ENCODE measurements around the gene C16orf86.
"Not testable (repeated sequence)": the region's sequence is repeated elsewhere in the genome, so short reads cannot be mapped to it uniquely, and the experiment has no call there.

C16orf86 gene

DNA sequence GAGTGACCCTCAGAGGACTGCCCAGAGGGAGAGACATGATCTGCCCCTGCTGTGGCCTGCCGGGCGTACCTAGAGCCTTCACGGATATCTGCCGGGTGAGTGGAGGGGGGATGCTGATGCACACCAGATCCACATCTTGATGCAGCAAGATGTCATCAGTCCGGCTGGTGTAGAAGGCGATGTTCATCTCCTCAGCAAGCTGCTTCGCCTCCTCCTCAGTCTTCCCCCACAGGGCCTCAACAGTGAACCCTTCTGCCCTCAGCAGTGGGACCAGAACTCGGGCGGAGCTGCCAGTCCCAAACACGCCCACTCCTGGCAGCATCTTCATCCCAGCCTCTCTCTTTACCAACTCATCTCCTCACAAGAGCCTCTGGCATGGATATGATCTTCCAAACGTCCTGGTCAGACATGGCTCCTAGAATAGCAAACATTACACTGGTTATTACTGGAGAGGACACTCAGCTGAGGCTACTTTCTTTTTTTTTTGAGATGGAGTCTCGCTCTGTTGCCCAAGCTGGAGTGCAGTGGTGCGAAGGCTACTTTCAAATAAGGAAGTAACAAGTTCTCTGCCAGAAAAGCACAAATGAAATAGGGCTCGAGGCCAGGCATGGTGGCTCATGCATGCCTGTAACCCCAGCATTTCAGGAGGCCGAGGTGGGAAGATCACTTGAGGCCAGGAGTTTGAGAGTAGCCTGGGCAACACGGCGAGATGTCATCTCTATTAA, 18.9 kb downstream of the C16orf86 start:
- Histone ChIP-seq H3K27ac (no peak overlapping the region), H3K4me1 (no peaks in the 10 kb centered on the region), H3K27me3 (no peaks in the 10 kb centered on the region), H3K9me3 (no peaks in the 10 kb centered on the region), H3K36me3 (peaks cover 4 to 38% (median 12%) of the 10 kb centered on the region in 3 donors), H3K4me3 (no peak overlapping the region)
- intact Hi-C loops (cut with DNase I; ENCODE audit: low total_unique reads) = no loop called here
- TF ChIP-seq, protein P1, sequence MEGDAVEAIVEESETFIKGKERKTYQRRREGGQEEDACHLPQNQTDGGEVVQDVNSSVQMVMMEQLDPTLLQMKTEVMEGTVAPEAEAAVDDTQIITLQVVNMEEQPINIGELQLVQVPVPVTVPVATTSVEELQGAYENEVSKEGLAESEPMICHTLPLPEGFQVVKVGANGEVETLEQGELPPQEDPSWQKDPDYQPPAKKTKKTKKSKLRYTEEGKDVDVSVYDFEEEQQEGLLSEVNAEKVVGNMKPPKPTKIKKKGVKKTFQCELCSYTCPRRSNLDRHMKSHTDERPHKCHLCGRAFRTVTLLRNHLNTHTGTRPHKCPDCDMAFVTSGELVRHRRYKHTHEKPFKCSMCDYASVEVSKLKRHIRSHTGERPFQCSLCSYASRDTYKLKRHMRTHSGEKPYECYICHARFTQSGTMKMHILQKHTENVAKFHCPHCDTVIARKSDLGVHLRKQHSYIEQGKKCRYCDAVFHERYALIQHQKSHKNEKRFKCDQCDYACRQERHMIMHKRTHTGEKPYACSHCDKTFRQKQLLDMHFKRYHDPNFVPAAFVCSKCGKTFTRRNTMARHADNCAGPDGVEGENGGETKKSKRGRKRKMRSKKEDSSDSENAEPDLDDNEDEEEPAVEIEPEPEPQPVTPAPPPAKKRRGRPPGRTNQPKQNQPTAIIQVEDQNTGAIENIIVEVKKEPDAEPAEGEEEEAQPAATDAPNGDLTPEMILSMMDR (IDR thresholded peaks at IDR 0.05) = no peak
- no peak for DNase-seq

DNA sequence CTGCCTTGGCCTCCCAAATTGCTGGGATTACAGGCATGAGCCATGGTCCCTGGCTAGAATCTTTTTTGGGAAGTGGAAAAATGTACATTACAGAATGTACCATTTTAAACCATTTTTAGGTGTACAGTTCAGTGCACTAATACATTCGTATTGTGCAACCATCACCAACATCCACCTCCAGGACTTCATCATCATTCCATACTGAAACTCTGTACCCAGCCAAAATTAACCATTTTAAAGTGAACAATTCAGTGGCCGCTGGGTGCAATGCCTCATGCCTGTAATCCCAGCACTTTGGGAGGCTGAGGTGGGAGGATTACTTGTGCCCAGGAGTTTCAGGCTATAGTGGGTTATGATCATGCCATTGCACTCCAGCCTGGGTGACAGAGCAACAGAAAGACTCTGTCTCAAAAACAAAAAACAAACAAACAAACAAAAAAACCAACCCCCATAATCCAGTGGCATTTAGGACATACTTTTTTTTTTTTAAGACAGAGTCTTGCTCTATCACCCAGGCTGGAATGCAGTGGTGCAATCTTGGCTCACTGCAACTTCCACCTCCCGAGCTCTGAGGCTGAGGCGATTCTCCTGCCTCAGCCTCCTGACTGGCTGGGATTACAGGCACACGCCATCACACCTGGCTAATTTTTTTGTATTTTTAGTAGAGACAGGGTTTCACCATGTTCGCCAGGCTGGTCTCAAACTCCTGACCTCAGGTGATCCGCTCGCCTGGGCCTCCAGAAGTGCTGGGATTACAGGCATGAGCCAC, 27.1 kb downstream of the C16orf86 start:
- DNase-seq; intact Hi-C loops (cut with DNase I; ENCODE audit: low total_unique reads): not testable (repeated sequence)

DNA sequence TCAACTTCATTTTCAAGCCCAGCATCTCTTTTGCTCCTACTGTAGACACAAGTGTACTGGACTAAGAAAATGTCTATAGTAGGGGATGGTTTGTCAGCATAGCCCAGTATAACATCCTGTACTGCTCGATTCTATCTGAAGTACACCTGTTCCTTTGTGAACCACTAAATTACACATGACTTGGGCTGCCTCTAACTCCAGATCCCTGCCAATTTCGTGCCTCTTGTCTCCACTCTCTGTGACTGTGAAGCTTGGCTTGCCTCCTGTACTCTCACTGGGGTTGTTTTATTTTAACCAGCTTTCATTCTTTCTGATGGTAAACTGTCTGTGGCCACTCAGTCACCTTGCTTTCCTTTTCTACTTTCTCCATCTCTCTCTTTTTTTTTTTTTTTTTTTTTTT, 28.0 kb downstream of the C16orf86 start:
- H3K36me3 ChIP-seq = peaks cover 0 to 10% (median 0%) of the 10 kb centered on the region in 3 donors
- no peaks in the 10 kb centered on the region for H3K27me3 ChIP-seq
- no peak overlapping the region for H3K27ac ChIP-seq
- no peak for DNase-seq
- intact Hi-C loops (cut with DNase I; ENCODE audit: low total_unique reads) = no loop called here
- TF ChIP-seq, protein P1 (IDR thresholded peaks at IDR 0.05) = no peak
- H3K9me3 ChIP-seq = no peaks in the 10 kb centered on the region
- no peak overlapping the region for H3K4me3 ChIP-seq
- no peaks in the 10 kb centered on the region for H3K4me1 ChIP-seq

More for the DNA sequence above, 27.1 kb downstream of the C16orf86 start:
- peaks cover 0 to 10% (median 0%) of the 10 kb centered on the region in 3 donors for H3K36me3 ChIP-seq
- not testable (repeated sequence) for H3K9me3 ChIP-seq, H3K27ac ChIP-seq, H3K4me3 ChIP-seq, H3K4me1 ChIP-seq, H3K27me3 ChIP-seq

DNA sequence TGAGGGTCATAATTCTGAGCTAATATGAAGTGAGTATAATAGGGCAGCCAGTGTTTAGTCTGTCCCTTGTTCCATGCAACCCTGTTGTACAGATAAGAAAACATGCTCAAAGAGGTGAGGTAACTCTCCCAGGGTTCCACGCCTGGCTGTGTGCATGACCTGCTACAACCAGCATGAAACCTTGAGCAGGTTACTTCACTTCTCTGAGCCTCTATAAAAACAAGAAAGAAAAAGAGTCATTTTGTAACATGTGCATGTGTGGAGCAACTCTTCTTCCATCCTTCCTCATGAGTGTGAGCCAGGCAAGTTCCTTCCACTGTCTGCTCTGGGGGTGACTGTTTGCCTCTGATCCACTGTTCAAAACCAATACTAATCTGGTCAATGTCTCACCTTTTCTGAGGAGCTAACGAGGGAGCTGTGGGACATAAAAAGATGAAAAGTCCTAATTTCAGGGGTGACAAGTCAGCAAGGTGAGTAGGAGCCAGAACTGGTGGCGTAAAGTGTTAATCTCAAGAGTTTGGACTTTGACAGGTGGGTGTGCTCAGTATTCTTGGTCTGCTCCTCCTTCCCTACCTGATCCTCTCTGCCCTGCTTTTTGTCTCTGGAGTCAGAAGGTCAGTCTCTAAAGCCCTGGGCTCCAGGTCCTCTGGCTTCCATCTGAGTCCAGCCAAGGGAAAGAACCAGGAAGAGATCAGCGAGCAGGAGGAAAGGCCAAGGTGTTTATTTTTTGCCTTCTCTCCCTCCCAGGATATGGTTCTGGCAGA, 31.0 kb downstream of the C16orf86 start:
- no peak overlapping the region for H3K4me3 ChIP-seq
- no peaks in the 10 kb centered on the region for H3K9me3 ChIP-seq
- TF ChIP-seq, protein P1 (IDR thresholded peaks at IDR 0.05) = no peak
- H3K36me3 ChIP-seq = peaks cover 0 to 10% (median 0%) of the 10 kb centered on the region in 3 donors
- H3K4me1 ChIP-seq = no peaks in the 10 kb centered on the region
- intact Hi-C loops (cut with DNase I; ENCODE audit: low total_unique reads) = no loop called here
- H3K27ac ChIP-seq = no peak overlapping the region
- H3K27me3 ChIP-seq = no peaks in the 10 kb centered on the region
- no peak for DNase-seq

DNA sequence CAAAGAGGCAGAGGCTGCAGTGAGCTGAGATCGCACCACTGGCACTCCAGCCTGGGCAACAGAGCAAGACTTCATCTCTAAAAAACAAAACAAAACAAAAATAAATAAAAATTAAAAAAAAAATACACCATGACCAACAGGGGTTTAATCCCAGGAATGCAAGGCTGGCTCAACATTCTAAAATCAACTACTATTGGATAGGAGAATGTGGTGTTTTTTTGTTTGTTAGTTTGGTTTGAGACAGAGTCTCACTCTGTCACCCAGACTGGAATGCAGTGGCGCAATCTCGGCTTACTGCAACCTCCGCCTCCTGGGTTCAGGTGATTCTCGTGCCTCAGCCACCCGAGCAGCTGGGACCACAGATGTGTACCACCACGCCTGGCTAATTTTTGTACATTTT, 32.7 kb downstream of the C16orf86 start:
- Histone ChIP-seq H3K4me3 (no peak overlapping the region), H3K9me3 (no peaks in the 10 kb centered on the region), H3K36me3 (peaks cover 0 to 10% (median 0%) of the 10 kb centered on the region in 3 donors), H3K4me1 (no peaks in the 10 kb centered on the region), H3K27me3 (no peaks in the 10 kb centered on the region), H3K27ac (no peak overlapping the region)
- DNase-seq = no peak
- intact Hi-C loops (cut with DNase I; ENCODE audit: low total_unique reads) = no loop called here
- TF ChIP-seq, protein P1 (IDR thresholded peaks at IDR 0.05) = no peak

Data from tibial artery (tissue), 4 donors.